Activated CD4-positive, CD25-positive, alpha-beta regulatory T cell (primary cell): ENCODE results near the gene WDR87.
"Not testable (repeated sequence)": the region's sequence is repeated elsewhere in the genome, so short reads cannot be mapped to it uniquely, and the experiment has no call there.

Experiments used
- DNase-seq, 4 experiments: peaks; one replicate each; lab custom pipeline; 2025; lab: John Stamatoyannopoulos, UW

Gene WDR87

DNA sequence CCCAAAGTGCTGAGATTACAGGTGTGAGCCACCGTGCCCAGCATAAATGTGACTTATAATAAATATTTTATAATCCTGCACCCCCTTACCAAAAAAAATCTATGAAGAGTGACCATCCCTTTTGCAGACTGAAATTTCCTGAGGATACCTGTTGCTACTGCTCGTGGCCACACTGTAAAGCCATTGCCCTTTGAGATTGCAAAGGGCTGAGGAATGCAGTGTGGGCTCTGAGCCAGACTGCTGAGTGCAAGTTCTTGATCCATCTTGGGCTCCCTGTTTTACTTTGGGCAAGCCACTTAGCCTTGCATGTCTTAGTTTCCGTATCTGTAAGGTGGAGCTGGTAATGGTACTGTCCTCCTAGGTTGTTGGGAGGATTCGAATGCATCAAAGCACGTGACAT lies 24.0 kb upstream of the WDR87 start:
- no peak for DNase-seq

DNA sequence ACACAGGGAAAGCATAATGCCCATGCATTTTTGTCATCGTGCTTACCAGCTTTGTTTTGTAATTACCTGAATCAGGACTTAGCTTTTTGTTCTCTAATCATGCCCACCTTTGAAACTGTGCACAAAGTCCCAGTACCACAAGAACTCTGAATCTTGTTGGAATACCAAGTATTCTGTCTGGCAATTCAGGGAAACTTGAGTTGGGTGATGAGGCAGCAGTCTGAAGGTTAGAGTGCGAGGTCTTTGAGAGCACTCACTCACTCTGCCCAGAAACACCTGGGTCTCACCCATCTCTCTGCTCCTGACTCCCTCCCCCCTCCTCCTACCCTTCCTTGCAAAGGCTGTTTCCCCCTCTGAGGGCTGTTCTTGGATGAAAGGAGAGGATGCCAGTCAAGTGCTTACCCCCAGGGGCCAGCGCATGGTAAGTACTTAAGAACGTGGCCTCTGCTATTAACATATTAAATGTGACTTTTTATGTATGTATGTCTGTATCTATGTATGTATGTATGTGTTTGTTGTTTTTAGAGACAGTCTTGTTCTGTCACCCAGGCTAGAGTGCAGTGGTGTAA lies 23.0 kb upstream of the WDR87 start:
- no peak for DNase-seq

DNA sequence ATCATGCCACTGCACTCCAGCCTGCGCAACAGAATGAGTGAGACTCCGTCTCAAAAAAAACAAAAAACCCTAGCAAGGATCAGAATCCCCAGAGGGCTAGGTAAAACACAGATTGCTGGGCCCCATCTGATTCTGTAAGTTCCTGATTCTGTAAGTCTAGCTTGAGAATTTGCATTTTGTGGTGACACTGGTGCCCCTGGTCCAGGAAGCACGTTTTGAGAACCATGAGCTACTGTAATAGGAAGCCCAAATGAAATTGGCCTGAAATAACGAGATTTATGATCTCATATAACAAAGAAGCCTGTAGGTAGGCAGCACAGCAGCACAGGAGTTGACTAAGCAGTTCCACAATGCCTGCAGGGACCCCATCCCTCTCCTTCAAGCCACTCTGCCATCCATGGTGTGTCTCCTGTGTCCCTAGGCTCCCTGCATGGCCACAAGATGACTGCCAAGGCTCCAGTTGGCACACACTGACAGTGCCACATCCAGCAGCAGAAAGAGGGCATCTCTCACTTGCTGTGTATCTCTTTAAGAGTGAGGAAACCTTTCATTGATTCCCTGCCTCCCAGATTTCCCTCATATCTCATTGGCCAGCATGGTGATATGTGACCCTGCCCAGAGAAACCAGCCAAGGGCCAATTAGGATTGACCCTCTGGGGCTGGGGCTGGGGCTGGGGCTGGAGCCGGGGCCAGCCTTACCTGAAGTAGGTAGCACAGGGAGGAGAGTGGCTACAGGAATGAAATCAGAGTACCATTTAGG lies 22.3 kb upstream of the WDR87 start:
- DNase-seq, result no peak

DNA sequence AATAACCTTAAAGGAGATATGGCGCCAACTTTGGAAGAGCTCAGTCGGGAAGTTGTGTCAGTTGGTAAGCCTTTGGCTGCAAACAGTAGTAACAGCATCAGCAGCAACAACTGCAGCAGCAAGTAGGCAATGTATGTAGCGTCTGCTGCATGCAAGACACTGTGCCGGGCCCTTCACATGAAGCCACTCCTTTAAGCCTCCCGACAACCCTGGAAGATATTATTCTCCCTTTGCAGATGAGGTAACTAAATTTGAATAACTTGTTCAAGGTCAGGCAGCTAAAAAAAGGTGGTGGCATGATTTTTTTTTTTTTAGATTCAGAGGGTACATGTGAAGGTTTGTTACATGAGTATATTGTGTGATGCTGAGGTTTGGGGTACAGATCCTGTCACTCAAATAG lies 20.3 kb upstream of the WDR87 start:
- no peak for DNase-seq

DNA sequence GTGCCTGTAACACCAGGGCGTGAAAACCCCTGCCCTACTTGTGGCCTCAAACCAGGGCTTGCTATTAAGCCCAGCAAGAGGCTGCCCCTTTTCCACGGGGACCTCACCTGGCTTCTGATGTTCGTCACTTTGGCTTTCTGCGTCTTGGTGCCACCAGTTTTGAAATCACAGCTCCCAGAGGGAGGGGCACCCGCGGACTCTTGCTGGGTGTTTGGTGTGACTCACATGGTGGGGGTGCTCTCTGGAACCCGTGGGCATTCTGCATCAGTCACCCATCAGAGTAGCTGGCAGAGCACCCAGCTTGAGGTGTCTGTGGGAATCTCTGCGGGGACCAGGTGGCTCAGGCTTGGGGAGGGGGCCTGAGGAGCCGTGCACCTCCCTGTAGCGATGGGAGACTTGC lies 19.9 kb upstream of the WDR87 start:
- DNase-seq, result no peak

DNA sequence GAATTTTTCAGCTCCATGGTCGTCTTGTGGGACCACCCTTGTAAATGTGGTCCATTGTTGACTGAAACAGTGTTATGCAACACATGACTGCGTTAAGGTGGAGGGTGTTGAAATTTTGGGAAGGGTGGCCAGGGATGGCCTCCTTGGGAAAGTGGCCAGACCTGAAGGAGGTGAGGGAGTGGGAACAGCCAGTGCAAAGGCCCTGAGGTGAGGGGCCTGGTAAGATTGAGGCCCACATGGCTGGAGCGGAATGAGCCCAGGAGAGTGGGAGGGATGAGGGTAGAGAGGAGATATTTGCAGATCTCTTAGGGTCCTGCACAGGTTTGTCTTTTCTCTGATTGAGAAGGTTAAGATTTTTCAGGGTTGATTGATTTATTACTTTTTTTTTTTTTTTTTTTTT lies 18.8 kb upstream of the WDR87 start:
- no peak for DNase-seq

- not testable (repeated sequence) for DNase-seq
Measured at GRCh38 chr19:37924573-37924972, 18.2 kb upstream of the WDR87 start.

GRCh38 chr19:37920591-37921450 lies 14.4 kb upstream of the WDR87 start:
- no peak for DNase-seq

- no peak for DNase-seq
Measured at GRCh38 chr19:37914908-37915307, 8.5 kb upstream of the WDR87 start.

DNA sequence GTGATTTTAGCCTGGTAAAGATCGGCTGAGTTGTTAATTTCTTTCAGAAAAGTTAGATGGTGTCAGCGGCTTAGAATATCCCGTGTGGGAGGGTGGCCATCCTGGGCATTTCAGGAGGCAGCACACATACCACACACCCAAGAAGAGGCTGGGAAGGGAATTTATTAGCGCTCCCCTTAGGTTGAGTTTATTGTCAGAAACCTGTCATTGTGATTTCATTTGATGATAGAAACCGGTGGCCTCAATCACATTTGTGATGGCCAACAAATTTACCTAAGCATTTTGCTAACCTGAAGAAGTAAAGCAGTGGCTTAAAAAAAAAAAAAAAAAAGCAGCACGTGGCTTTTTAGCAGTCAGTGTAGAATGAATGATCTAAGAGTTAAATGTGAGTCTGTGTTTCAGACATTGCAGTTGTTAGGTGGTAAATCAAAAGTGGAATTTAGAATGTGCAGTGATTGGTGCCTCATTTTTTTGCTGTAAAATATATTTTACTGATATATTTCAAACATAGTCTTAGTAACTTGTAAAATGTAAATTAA lies 3.3 kb upstream of the WDR87 start:
- no peak for DNase-seq

DNA sequence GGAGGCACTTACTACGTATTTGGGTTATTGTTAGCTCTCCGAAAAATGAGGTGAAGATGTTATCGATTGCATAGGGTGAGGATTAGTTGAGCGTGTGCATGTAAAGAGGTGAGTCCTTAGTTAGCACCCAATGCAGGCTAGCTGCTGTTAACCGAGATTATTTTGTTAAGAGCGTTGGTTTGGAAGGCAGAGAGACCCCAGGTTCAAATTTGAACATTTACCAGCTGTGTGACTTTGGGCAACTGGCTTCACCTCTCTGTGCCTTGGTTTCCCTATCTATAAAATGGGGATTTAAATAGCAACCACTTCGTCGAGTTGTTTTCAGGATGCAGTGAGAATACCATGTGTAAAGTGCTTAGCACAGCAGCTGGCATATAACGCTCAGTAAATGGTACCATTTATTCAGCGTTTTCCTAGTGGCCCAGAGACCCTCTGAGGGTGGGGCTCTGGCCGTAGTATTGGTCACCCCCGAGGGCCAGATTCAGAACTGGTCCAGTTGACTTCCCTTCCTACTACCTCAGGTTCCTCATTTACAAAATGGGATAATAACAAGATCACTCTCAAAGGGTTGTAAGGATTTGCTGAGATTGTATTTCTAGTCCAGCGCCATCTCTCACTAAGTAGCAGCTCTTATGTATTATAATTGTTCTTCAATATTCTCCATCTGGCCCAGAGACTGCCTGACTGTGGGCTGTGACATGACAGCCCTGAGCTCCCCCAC lies 1.5 kb upstream of the WDR87 start:
- DNase-seq, result no peak

GRCh38 chr19:37906869-37907734 lies 708 bp upstream of the WDR87 start, which contains the start of gene SIPA1L3:
Gene SIPA1L3 (plus strand): TSS chr19:37907208. CDS start chr19:38081566, 174,358 bp downstream.
- DNase-seq, result peak; percentile 80 to 89 (median 83)

DNA sequence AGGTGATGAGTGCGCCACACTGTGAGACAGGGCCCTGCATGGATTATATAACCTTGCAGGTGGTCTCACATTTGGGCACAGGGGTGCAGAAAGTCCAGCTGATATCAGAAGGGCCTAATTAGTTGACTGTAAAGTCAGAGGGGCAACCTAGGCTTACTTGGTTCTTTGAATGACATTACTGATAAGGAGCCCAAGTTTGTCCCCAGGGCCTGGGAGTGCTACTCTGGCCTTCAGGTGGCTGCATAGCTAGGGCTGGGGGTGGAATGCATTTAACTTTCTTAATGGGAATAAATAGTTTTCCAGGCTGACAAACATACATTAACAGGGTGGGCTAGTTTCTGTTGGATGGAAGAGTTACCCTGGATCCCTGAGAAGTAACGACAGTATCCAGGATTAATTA lies 3.3 kb downstream of the WDR87 start:
- no peak for DNase-seq

GRCh38 chr19:37902668-37903067 lies 3.7 kb downstream of the WDR87 start:
- DNase-seq, result peak; percentile 61 to 73 (median 66)

GRCh38 chr19:37899966-37900365 lies 6.4 kb downstream of the WDR87 start:
- DNase-seq, result no peak

DNA sequence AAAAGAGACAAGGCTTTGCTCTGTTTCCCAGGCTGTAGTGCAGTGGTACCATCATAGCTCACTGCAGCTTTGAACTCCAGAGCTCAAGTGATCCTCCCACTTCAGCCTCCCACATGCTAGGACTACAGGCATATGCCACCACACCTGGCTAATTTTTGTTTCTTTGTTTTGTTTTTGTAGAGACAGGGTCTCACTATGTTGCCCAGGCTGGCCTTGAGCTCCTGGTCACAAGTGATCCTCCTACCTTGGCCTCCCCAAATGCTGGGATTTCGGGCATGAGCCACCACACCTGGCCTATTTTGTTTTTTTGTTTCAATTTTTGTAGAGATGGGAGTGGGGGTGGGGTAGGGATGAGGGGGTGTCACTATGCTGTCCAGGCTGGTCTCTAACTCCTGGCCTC lies 6.9 kb downstream of the WDR87 start:
- no peak for DNase-seq

DNA sequence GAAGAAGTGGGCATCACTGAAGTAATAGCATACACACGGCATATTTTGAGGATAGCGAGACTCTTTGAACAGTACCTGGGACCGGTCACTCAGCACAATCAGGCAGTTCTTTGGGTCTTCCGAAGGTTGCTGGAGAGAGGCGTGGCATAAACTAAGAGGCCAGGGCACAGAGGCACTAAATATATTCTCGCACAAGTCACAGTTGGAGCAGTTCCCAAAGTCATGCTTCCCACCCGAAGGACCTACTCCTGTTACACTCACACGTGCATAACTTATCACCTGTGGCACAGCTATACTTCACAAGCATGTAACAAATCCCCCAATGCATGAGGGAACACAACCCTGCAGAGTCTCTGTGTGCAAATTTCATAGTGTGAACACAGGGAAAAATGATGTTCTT lies 10.2 kb downstream of the WDR87 start:
- no peak for DNase-seq

DNA sequence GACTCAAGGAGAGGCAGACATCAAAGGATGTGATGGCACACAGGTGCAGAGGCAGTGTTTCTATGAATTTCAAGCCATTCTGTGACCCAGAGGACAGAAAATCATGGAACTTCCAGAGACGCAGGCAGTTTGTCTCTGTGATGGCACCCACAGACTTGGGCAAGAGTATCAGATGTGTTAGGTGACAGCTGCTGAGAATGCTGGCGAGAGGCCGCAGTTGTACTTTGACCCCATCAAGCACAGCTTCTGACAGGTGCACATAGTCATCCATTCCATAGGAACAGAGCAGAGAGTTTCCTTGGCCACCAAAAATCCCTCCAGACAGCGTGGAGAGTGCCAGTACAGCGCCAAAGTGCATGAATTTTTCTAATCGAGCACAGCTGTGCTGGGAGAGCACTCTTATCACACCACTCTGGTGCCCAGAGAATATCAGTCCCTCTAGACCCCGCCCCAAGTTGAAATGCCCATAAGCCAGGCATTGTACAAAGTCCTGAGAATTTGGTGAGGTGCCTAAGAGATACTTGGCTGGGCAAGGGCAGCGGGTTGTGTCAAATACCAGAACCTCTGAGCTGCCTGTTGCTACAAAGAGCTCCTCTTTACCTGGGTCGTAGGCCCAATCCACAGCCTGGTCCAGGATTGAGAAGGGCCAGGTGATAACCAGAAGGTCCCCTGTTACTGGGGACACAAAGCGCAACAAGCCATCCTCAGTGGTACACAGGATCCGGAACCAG lies 12.4 kb downstream of the WDR87 start:
- no peak for DNase-seq

- DNase-seq, result no peak
Measured at GRCh38 chr19:37886571-37886970, 19.8 kb downstream of the WDR87 start.

DNA sequence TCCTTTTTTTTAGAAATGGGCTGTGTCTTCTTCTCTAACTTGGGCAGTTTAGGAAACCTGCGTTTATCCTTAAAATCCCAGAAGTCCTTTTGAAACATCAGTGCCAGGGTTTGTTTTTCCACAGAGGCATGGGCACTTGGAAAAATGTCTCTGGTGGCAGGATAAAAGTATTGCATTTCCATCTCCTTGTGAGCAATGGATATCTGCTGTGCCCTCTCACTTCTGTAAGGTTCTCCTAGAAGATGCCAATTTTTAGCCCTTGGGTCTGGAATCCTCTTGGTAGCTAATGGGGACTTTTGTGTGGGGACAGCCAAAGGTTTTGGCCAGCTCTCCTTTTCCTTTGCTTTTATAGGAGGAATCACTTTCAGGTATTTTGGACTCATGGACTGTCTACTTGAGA lies 21.0 kb downstream of the WDR87 start:
- DNase-seq, result no peak
